AG09309 (cell line): ENCODE results near the gene UBE2D3.

ENCODE experiments used
- DNase-seq: peaks from one replicate; pipeline ENCODE4 v3.0.0-alpha.2; 2010; ENCODE audit warnings: low read depth
- H3K4me3 ChIP-seq: 2 replicates; pipeline ENCODE4 v1.5.1; 2011; ENCODE audit warnings: mild to moderate bottlenecking, low read depth, low read length, moderate library complexity; ENCODE audit not compliant: control insufficient read depth
- CTCF ChIP-seq: IDR thresholded peaks from 2 replicates; pipeline ENCODE4 v1.5.1; 2011; ENCODE audit warnings: mild to moderate bottlenecking, low read depth, low read length, inconsistent platforms; ENCODE audit not compliant: insufficient read depth, control insufficient read depth; ENCODE audit errors: missing control alignments

Gene UBE2D3

DNA sequence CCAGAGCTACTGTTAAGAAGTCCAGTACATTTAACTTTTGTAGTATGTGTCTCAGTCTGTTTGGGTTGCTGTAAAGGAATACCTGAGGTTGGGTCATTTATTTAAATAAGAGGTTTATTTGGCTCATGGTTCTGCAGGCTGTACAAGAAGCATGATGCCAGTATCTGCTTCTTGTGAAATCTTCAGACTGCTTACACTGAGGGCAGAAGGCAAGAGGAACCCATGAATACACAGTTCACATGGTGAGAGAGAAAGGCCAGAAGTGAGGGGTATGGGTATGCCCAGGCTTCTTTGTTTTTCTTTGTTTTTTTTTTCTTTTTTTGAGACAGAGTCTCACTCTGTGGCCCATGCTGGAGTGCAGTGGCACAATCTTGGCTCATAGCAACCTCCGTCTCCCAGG, 35.4 kb upstream of the UBE2D3 start:
- H3K4me3 ChIP-seq, result no peak overlapping the region
- DNase-seq, result no peak
- no peak for TF ChIP-seq CTCF

- no peak overlapping the region for H3K4me3 ChIP-seq
- DNase-seq, result no peak
- TF ChIP-seq CTCF, result no peak
These were observed 34.7 kb upstream of the UBE2D3 start for GRCh38 chr4:102862016-102862415.

DNA sequence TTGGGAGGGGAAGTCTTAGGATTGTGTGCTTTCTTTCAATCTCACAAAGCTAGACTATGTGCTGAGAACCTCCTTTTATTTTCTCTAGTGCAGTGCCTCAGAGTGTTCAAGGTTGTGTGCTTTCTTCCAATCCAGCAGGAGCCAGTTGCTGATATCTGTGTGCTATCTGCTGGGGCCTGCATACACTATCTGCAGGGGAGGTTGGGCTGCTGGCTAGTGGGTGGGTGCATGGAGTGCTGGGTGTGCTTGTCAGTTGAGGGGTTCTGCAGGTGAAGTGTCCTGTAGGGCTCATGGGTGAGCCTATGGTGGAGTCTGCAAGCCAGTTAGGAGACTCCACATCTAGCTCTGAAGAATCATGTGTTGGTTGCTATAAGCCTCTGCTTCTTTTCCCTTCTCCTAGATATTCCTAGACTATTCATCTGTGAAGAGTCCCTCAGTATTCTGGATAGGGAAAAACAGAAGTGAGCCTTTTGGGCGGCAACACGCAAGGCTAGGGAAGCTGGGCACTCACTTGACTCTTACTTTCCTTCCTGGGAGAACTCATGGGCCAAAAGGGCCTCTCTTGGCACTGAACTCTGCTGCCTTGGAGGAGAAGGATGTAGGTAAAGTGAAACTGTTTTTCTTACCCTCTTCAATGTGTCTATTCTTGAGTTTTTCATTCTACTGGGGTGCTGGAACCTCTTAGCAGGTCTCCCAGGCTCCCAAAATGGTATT, 33.4 kb upstream of the UBE2D3 start:
- TF ChIP-seq CTCF, result no peak
- DNase-seq, result no peak
- no peak overlapping the region for H3K4me3 ChIP-seq

GRCh38 chr4:102858828-102859464, 31.6 kb upstream of the UBE2D3 start:
- no peak for DNase-seq
- TF ChIP-seq CTCF, result no peak
- no peak overlapping the region for H3K4me3 ChIP-seq

DNA sequence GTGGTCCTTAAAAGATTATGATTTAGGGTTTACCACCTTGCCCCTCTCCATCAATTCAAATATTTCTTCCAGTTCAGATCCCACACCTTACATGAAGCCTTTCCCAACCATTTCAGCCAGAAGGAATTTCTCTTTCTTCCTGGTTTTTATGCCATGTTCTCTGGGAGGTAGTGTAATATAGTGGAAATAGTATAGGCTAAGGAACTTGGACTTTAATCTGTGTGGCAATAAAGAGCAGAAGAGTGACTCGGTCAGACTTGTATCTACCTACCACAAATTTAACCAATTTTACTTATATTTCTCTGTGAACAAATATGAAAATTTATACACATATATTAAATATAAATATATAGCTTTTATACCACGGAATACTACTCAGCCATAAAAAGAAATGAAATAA, 23.0 kb upstream of the UBE2D3 start:
- TF ChIP-seq CTCF, result no peak
- H3K4me3 ChIP-seq, result no peak overlapping the region
- no peak for DNase-seq

GRCh38 chr4:102849579-102850104, 22.3 kb upstream of the UBE2D3 start:
- DNase-seq, result no peak
- no peak for TF ChIP-seq CTCF
- no peak overlapping the region for H3K4me3 ChIP-seq

DNA sequence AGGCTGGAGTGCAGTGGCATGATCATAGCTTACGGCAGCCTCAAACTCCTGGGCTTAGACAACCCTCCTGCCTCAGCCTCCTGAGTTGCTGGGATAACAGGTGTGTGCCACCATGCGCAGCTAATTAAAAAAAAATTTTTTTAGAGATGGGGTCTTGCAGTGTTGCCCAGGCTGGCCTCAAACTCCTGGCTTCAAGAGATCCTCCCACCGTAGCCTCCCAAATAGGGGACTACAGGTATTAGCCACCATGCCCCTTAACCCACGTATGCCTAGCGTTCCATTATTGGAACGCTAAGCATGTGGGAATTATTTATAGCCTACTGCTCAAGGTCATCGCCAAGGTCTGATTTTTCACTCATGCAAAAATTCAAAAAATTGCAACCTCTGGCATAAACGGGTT, 20.3 kb upstream of the UBE2D3 start:
- DNase-seq, result no peak
- no peak for TF ChIP-seq CTCF
- H3K4me3 ChIP-seq, result no peak overlapping the region
